GM23338 (cell line): ENCODE data around the gene MEGF11.

Source experiments
- EZH2 ChIP-seq: fragments of 200-600 bp; sonication (generic); IDR thresholded peaks from one replicate; pipeline ENCODE4 v1.8.0; 2017; ENCODE audit warnings: antibody characterized with exemption, mild to moderate bottlenecking, low read depth; ENCODE audit not compliant: unreplicated experiment
- EZH2phosphoT487 ChIP-seq: fragments of 200-600 bp; sonication (generic); IDR thresholded peaks from one replicate; pipeline ENCODE4 v1.8.1; 2018; ENCODE audit warnings: antibody characterized with exemption; ENCODE audit not compliant: unreplicated experiment
- TF ChIP-seq, protein P1 (sequence below), 2 experiments: fragments of 200-600 bp in 1 of 2; sonication (generic) in 1 of 2; conservative IDR thresholded peaks; 2 replicates each; pipeline versions ENCODE4 v1.5.1 to v1.6.1; 2016 to 2017; ENCODE audit warnings: antibody characterized with exemption in 2 of 2, low read depth in 2 of 2, mild to moderate bottlenecking in 2 of 2, moderate library complexity in 1 of 2

DNA sequence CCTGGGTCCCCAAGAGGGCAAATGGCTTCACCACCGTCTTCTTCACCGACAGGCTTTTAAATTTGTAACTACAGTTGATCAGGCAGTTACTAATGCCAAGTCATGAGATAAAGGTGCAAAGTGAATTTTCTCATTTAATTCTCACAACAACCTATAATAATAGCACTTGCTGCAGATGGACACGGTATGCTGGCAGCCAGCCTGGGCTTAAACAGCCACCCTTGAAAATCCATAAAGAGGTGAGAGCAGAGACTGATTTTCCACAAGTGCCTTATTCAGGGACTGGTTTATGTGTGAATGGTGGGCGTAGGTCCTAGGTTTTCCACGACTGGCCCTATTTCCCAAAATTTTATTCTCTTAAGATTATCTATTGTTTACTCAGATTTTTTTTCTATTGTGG, 266.4 kb downstream of the MEGF11 start:
- no peak for TF ChIP-seq EZH2phosphoT487
- TF ChIP-seq, protein P1, sequence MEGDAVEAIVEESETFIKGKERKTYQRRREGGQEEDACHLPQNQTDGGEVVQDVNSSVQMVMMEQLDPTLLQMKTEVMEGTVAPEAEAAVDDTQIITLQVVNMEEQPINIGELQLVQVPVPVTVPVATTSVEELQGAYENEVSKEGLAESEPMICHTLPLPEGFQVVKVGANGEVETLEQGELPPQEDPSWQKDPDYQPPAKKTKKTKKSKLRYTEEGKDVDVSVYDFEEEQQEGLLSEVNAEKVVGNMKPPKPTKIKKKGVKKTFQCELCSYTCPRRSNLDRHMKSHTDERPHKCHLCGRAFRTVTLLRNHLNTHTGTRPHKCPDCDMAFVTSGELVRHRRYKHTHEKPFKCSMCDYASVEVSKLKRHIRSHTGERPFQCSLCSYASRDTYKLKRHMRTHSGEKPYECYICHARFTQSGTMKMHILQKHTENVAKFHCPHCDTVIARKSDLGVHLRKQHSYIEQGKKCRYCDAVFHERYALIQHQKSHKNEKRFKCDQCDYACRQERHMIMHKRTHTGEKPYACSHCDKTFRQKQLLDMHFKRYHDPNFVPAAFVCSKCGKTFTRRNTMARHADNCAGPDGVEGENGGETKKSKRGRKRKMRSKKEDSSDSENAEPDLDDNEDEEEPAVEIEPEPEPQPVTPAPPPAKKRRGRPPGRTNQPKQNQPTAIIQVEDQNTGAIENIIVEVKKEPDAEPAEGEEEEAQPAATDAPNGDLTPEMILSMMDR (conservative IDR thresholded peaks at IDR 0.05; ENCODE audit: low read depth in 2 of 2) = no peak
- TF ChIP-seq EZH2 = no peak
